Measurements from ENCODE around the gene TOP2B.

DNA sequence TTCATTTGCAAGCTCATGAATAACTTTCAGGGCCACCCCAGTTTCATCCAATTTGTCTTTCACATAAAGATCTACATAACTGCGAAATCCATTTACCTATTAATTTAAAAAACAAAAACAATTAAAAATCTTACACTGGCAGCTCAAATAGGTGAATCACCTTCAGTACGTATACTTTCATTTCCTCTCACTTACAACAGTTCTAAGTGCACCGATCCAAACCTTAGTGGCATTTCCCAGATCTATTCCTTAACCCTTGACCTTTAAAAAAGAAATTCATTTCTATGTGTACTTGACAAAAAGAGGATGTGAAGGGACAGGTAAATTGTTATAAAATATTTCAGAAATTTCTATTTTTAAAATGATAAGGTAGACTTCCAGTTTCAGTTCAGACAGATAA, 30.8 kb downstream of the TOP2B start:
- TF ChIP-seq, protein P1, sequence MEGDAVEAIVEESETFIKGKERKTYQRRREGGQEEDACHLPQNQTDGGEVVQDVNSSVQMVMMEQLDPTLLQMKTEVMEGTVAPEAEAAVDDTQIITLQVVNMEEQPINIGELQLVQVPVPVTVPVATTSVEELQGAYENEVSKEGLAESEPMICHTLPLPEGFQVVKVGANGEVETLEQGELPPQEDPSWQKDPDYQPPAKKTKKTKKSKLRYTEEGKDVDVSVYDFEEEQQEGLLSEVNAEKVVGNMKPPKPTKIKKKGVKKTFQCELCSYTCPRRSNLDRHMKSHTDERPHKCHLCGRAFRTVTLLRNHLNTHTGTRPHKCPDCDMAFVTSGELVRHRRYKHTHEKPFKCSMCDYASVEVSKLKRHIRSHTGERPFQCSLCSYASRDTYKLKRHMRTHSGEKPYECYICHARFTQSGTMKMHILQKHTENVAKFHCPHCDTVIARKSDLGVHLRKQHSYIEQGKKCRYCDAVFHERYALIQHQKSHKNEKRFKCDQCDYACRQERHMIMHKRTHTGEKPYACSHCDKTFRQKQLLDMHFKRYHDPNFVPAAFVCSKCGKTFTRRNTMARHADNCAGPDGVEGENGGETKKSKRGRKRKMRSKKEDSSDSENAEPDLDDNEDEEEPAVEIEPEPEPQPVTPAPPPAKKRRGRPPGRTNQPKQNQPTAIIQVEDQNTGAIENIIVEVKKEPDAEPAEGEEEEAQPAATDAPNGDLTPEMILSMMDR (IDR thresholded peaks at IDR 0.05; ENCODE audit: low read length) = no peak
- TF ChIP-seq EZH2 (IDR thresholded peaks at IDR 0.05; ENCODE audit: borderline replicate concordance, low read length) = no peak
